Mesendoderm (in vitro differentiated cells): ENCODE measurements around the gene CADPS.
A peak's percentile ranks its signal among the peaks of the same experiment; 100 is the strongest.

ENCODE experiments used
- DNase-seq: peaks from one replicate; pipeline ENCODE4 v3.0.0; 2013
- H2AK5ac ChIP-seq: 2 replicates; pipeline ENCODE4 v1.6.1; 2013; ENCODE audit warnings: low read length, inconsistent platforms
- H2BK120ac ChIP-seq: 2 replicates; pipeline ENCODE4 v1.6.1; 2013; ENCODE audit warnings: low read depth, mild to moderate bottlenecking, low read length, moderate library complexity, mixed read lengths
- H2BK15ac ChIP-seq: replicated peaks from 2 replicates; pipeline ENCODE4 v1.6.1; 2013; ENCODE audit warnings: low read depth, mild to moderate bottlenecking, moderate library complexity
- H2BK5ac ChIP-seq: 2 replicates; pipeline ENCODE4 v1.6.1; 2013; ENCODE audit warnings: low read length, inconsistent platforms
- H3K18ac ChIP-seq: 2 replicates; pipeline ENCODE4 v1.6.1; 2013; ENCODE audit warnings: mild to moderate bottlenecking, low read length, mixed read lengths
- H3K23ac ChIP-seq: one replicate; pipeline ENCODE4 v1.6.1; 2013; ENCODE audit warnings: low read length
- H3K27ac ChIP-seq: 2 replicates; pipeline ENCODE4 v1.5.1; 2013; ENCODE audit warnings: low read depth, mild to moderate bottlenecking, inconsistent platforms, low read length, moderate library complexity
- H3K27me3 ChIP-seq: 2 replicates; pipeline ENCODE4 v1.6.1; 2013; ENCODE audit warnings: low read length, control low read depth, mild to moderate bottlenecking, inconsistent platforms; ENCODE audit not compliant: insufficient read depth, poor library complexity
- H3K36me3 ChIP-seq: 2 replicates; pipeline ENCODE4 v1.6.1; 2013; ENCODE audit warnings: low read length, inconsistent platforms; ENCODE audit not compliant: control insufficient read depth, insufficient read depth
- H3K4ac ChIP-seq: one replicate; pipeline ENCODE4 v1.6.1; 2013; ENCODE audit warnings: low read depth, mild to moderate bottlenecking, low read length, moderate library complexity
- H3K4me1 ChIP-seq: 2 replicates; pipeline ENCODE4 v1.6.1; 2013; ENCODE audit warnings: low read depth, low read length, inconsistent platforms; ENCODE audit not compliant: control insufficient read depth
- H3K4me2 ChIP-seq: 2 replicates; pipeline ENCODE4 v1.6.1; 2013; ENCODE audit warnings: low read length
- H3K4me3 ChIP-seq: 2 replicates; pipeline ENCODE4 v1.5.1; 2013; ENCODE audit warnings: mild to moderate bottlenecking, low read length
- H3K56ac ChIP-seq: one replicate; pipeline ENCODE4 v1.6.1; 2013; ENCODE audit warnings: low read length
- H3K79me1 ChIP-seq: 2 replicates; pipeline ENCODE4 v1.6.1; 2013; ENCODE audit warnings: low read length, inconsistent platforms
- H3K79me2 ChIP-seq: 2 replicates; pipeline ENCODE4 v1.6.1; 2013; ENCODE audit warnings: mild to moderate bottlenecking, low read length; ENCODE audit not compliant: control insufficient read depth, insufficient read depth
- H3K9ac ChIP-seq: 2 replicates; pipeline ENCODE4 v1.6.1; 2013; ENCODE audit warnings: low read length, inconsistent platforms
- H4K5ac ChIP-seq: one replicate; pipeline ENCODE4 v1.6.1; 2013; ENCODE audit warnings: low read length
- H4K8ac ChIP-seq: one replicate; pipeline ENCODE4 v1.6.1; 2013; ENCODE audit warnings: low read depth, mild to moderate bottlenecking, control low read depth, low read length, moderate library complexity
- WGBS: extraction: QIAGEN DNeasy Blood & Tissue Kit; methylation state at CpG from one replicate; pipeline ENCODE4 v1.1.7; 2013; ENCODE audit warnings: low lambda C conversion rate, missing lambda C conversion rate; ENCODE audit not compliant: insufficient coverage; ENCODE audit errors: extremely low coverage; 5-methylcytosine and 5-hydroxymethylcytosine counted together

Gene CADPS

DNA sequence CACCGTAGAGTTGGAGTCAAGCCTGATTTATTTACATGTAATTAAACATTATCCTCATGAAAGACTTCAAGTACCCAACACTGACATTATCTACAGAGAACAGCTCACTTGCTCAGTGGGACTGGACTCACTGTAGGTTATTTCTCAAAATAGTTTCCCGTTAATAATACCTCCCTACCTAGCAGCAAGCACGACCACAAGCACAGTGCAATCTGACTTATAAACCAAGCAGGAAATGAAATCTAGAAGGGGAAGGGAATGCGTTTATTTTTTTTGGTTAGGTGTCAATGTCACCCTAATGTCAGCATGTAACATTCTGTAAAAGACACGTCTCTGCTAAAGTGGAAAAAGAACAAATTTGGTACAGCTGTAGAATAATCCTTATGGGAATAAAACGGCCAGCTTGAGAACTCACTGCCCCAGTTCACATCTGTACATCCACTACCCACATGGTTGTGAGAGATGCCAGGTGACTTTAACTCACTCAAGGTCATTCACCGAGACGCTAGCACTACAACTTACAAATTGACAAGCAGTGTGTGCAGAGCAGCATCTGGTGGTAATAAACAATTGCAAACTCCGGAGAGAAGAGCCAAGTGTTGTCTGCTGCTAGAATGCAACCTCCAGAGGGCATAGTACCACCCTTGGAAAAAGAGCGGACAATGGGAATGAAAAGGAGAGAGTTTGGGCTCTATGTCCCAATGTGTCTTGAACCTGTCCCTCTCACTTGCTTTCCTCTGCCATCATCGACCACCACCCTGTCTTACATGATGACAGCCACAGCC lies 242.5 kb downstream of the CADPS start:
- Histone ChIP-seq H3K9ac (no peak overlapping the region), H3K18ac (no peak overlapping the region), H4K5ac (no peak overlapping the region), H4K8ac (no peak overlapping the region), H2BK120ac (no peak overlapping the region), H3K4ac (no peak overlapping the region), H2AK5ac (no peak overlapping the region), H3K4me1 (no peaks in the 10 kb centered on the region), H2BK15ac (no peak overlapping the region), H2BK5ac (no peak overlapping the region), H3K23ac (no peak overlapping the region), H3K79me2 (no peaks in the 10 kb centered on the region), H3K27ac (no peak overlapping the region), H3K36me3 (no peaks in the 10 kb centered on the region), H3K27me3 (no peaks in the 10 kb centered on the region), H3K56ac (no peak overlapping the region), H3K79me1 (no peaks in the 10 kb centered on the region), H3K4me3 (no peak overlapping the region), H3K4me2 (no peak overlapping the region)
- no CpG with 5 or more reads among the region's 11 CpGs for whole genome bisulfite sequencing
- DNase-seq, result peak; percentile 13

DNA sequence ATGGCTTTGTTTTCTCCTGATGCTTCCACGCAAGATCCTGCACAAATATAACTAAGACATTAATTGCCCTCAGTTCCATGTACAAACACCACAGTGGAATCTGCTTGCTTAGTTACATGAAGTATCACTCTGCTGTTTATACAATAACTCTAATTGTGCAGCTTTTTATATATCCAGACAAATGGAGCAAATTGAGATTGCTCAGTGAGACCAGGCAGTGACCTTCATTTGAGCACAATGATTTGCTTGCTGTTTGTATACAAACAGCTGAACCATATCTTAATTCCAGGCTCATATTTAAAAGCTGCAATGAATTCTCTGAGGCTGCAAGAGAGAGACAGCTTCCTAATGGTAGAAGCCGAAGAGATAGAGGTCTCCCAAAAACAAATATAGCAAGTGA lies 243.7 kb downstream of the CADPS start:
- Histone ChIP-seq H3K27ac (no peak overlapping the region), H3K9ac (no peak overlapping the region), H3K79me2 (no peaks in the 10 kb centered on the region), H3K79me1 (no peaks in the 10 kb centered on the region), H2BK5ac (no peak overlapping the region), H3K4me3 (no peak overlapping the region), H2BK120ac (no peak overlapping the region), H3K27me3 (no peaks in the 10 kb centered on the region), H4K5ac (no peak overlapping the region), H3K36me3 (no peaks in the 10 kb centered on the region), H2BK15ac (no peak overlapping the region), H3K18ac (no peak overlapping the region), H3K4me2 (no peak overlapping the region), H2AK5ac (no peak overlapping the region), H3K23ac (no peak overlapping the region), H4K8ac (no peak overlapping the region), H3K4ac (no peak overlapping the region), H3K4me1 (no peaks in the 10 kb centered on the region), H3K56ac (no peak overlapping the region)
- WGBS, result no CpG with 5 or more reads among the region's 2 CpGs
- DNase-seq, result no peak

DNA sequence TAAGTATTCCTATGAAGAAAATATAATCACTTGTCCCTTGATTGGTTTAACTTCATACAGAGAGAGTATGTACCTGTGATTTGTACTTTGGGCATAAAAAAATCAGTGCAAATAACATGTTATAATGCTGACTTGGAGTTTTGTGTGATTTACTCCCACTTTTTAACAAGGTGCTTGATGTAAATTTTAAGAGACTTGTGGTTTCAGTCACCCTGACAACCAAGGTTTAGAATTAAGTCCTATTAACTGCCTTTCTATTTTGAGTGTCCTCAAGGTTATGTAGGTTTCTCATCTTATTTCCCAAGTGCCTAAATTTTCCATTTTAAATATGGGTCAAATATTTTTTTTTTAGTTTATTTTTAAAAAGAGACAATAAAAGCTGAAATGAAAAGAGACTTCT lies 244.6 kb downstream of the CADPS start:
- Histone ChIP-seq H3K4me1 (no peaks in the 10 kb centered on the region), H2AK5ac (no peak overlapping the region), H4K8ac (no peak overlapping the region), H2BK5ac (no peak overlapping the region), H3K18ac (no peak overlapping the region), H2BK15ac (no peak overlapping the region), H3K9ac (no peak overlapping the region), H3K4me2 (no peak overlapping the region), H3K27me3 (no peaks in the 10 kb centered on the region), H4K5ac (no peak overlapping the region), H3K27ac (no peak overlapping the region), H3K56ac (no peak overlapping the region), H3K79me1 (no peaks in the 10 kb centered on the region), H3K79me2 (no peaks in the 10 kb centered on the region), H3K36me3 (no peaks in the 10 kb centered on the region), H2BK120ac (no peak overlapping the region), H3K23ac (no peak overlapping the region), H3K4me3 (no peak overlapping the region), H3K4ac (no peak overlapping the region)
- DNase-seq, result no peak

DNA sequence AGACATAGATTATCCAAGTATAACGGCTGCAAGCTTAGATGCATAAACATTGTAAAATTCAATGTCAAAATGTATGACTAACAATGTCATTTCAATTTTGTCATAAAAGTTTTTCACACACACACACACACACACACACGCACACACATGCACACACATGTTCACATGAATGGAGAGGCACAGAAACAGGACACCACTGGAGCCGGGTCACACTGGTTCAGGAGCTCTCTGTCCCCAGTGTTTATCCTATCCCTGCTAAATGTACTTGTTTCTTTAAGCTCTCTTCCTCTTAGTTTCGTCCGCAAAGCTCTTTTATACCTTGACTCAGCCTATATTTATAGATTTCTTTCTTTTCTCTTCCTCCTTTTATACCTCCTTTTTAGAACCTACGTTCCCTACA lies 249.9 kb downstream of the CADPS start:
- Histone ChIP-seq H2BK5ac (no peak overlapping the region), H3K4me1 (no peaks in the 10 kb centered on the region), H3K23ac (no peak overlapping the region), H4K5ac (no peak overlapping the region), H2BK15ac (no peak overlapping the region), H3K36me3 (no peaks in the 10 kb centered on the region), H3K56ac (no peak overlapping the region), H3K9ac (no peak overlapping the region), H3K27ac (no peak overlapping the region), H2AK5ac (no peak overlapping the region), H3K4me2 (no peak overlapping the region), H3K18ac (no peak overlapping the region), H3K79me1 (no peaks in the 10 kb centered on the region), H3K4ac (no peak overlapping the region), H3K27me3 (no peaks in the 10 kb centered on the region), H3K79me2 (no peaks in the 10 kb centered on the region), H4K8ac (no peak overlapping the region), H3K4me3 (no peak overlapping the region), H2BK120ac (no peak overlapping the region)
- no CpG with 5 or more reads among the region's 6 CpGs for WGBS
- DNase-seq, result no peak

DNA sequence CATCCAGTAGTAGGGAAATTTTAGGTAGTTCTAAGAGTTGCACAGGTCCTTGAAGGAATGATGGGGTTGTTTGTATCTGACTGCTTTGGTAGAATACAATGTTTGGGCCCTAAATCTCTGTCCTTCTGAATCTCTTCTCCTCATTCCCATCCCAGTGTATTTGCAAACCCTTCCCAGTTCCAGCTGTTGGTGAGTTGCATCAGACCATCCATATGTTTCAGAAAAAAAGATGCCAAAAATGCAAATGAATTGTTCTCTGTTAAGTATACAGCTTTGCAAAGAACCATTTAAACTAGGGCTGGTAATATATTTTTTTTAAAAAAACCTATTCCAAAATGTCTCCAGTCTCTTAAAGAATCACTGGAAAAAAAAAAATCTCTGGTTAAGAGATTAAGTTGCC lies 251.0 kb downstream of the CADPS start:
- no peak overlapping the region for H3K9ac ChIP-seq

DNA sequence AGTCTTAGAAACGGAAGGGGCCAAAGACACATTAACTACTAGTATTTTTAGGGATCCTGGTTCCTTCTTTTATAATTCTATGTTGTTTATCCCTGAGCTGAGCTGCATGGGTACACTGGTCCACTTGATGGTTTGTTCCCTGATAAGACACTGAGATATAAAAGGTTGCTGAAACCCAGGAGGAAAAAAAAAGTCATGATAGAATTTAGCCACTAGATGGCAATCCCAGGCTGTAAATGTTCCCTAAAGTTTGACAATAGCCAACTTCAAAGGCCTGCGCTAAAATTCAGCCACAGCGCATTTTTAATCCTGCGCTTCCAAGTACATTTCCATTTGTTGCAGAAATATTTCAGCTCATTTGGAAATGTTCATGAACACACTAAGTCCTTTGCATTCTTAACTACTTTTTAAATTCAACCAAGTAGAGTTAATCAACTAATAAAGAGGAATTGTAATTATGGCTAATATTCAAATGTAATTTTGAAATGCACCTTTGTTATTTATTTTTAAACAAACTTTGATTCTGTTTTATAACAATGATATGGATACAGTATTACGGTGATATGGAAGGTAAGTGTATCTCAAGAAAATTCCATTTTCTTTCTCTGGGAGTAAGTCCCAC lies 252.6 kb downstream of the CADPS start:
- Histone ChIP-seq H3K18ac (no peak overlapping the region), H3K79me1 (no peaks in the 10 kb centered on the region), H3K79me2 (no peaks in the 10 kb centered on the region), H3K56ac (no peak overlapping the region), H3K27me3 (no peaks in the 10 kb centered on the region), H3K4ac (no peak overlapping the region), H4K8ac (no peak overlapping the region), H3K4me1 (no peaks in the 10 kb centered on the region), H3K9ac (no peak overlapping the region), H2AK5ac (no peak overlapping the region), H4K5ac (no peak overlapping the region), H2BK120ac (no peak overlapping the region), H3K36me3 (no peaks in the 10 kb centered on the region), H3K23ac (no peak overlapping the region), H2BK15ac (no peak overlapping the region), H2BK5ac (no peak overlapping the region), H3K27ac (no peak overlapping the region), H3K4me2 (no peak overlapping the region), H3K4me3 (no peak overlapping the region)
- no CpG with 5 or more reads among the region's 5 CpGs for WGBS
- peak; percentile 69 for DNase-seq

More for the DNA sequence above, 251.0 kb downstream of the CADPS start:
- no peak overlapping the region for H2BK5ac ChIP-seq
- no peak overlapping the region for H3K23ac ChIP-seq
- H3K4ac ChIP-seq, result no peak overlapping the region
- no peak overlapping the region for H3K4me2 ChIP-seq
- H3K56ac ChIP-seq, result no peak overlapping the region
- no peak overlapping the region for H2AK5ac ChIP-seq
- no peaks in the 10 kb centered on the region for H3K27me3 ChIP-seq
- no peaks in the 10 kb centered on the region for H3K79me2 ChIP-seq
- no peak overlapping the region for H2BK120ac ChIP-seq
- H3K27ac ChIP-seq, result no peak overlapping the region
- H4K8ac ChIP-seq, result no peak overlapping the region
- no peak overlapping the region for H3K4me3 ChIP-seq
- H3K79me1 ChIP-seq, result no peaks in the 10 kb centered on the region
- no peak overlapping the region for H3K18ac ChIP-seq
- H3K36me3 ChIP-seq, result no peaks in the 10 kb centered on the region
- no peak overlapping the region for H4K5ac ChIP-seq
- H2BK15ac ChIP-seq, result no peak overlapping the region
- DNase-seq, result no peak
- H3K4me1 ChIP-seq, result no peaks in the 10 kb centered on the region
